SK-N-SH treated with all-trans-retinoic acid at 6 μM for 48 hours (cell line): ENCODE results near the gene TSHZ1.

ENCODE experiments used
- ARNTL ChIP-seq: fragments of 450-650 bp; formaldehyde crosslinking; IDR thresholded peaks from 2 replicates; pipeline ENCODE4 v1.5.0; 2020; ENCODE audit warnings: low read depth, mild to moderate bottlenecking, moderate library complexity, borderline replicate concordance
- BACH2 ChIP-seq: fragments of 250-450 bp; sonication (Bioruptor Pico); IDR thresholded peaks from 2 replicates; pipeline ENCODE4 v1.9.0; 2021; ENCODE audit warnings: mild to moderate bottlenecking, borderline replicate concordance
- CREB5 ChIP-seq: fragments of 250-450 bp; sonication (Bioruptor Pico); IDR thresholded peaks from 2 replicates; pipeline ENCODE4 v1.5.1; 2020; ENCODE audit warnings: low read depth, mild to moderate bottlenecking, moderate library complexity
- SNAI2 ChIP-seq: fragments of 250-450 bp; sonication (Bioruptor Pico); IDR thresholded peaks from 2 replicates; pipeline ENCODE4 v1.5.0; 2020; ENCODE audit warnings: mild to moderate bottlenecking, moderate library complexity
- TCF4 ChIP-seq: fragments of 250-450 bp; sonication (Bioruptor Pico); IDR thresholded peaks from 2 replicates; pipeline ENCODE4 v1.8.0; 2021; ENCODE audit warnings: mild to moderate bottlenecking, moderate library complexity, borderline replicate concordance
- ZC3H10 ChIP-seq: fragments of 250-450 bp; sonication (Bioruptor Pico); IDR thresholded peaks from 2 replicates; pipeline ENCODE4 v1.5.1; 2021; ENCODE audit warnings: mild to moderate bottlenecking, moderate library complexity
- ZFP30 ChIP-seq: fragments of 450-650 bp; formaldehyde crosslinking; IDR thresholded peaks from 2 replicates; pipeline ENCODE4 v1.5.0; 2022; ENCODE audit warnings: mild to moderate bottlenecking, moderate library complexity

GRCh38 chr18:75212751-75213090 is 2.1 kb downstream of the TSHZ1 start:
- no peak for TF ChIP-seq ZFP30 (CRISPR knock-in tag)
- TF ChIP-seq ZC3H10, result no peak
- TF ChIP-seq SNAI2 (CRISPR knock-in tag), result no peak
- TF ChIP-seq TCF4 (CRISPR knock-in tag), result no peak
- TF ChIP-seq ARNTL, result no peak
- no peak for TF ChIP-seq BACH2 (CRISPR knock-in tag)
- TF ChIP-seq CREB5 (CRISPR knock-in tag), result no peak
